ENCODE measurements around the gene CD247.
A peak's percentile ranks its signal among the peaks of the same experiment; 100 is the strongest.

CD247 gene

DNA sequence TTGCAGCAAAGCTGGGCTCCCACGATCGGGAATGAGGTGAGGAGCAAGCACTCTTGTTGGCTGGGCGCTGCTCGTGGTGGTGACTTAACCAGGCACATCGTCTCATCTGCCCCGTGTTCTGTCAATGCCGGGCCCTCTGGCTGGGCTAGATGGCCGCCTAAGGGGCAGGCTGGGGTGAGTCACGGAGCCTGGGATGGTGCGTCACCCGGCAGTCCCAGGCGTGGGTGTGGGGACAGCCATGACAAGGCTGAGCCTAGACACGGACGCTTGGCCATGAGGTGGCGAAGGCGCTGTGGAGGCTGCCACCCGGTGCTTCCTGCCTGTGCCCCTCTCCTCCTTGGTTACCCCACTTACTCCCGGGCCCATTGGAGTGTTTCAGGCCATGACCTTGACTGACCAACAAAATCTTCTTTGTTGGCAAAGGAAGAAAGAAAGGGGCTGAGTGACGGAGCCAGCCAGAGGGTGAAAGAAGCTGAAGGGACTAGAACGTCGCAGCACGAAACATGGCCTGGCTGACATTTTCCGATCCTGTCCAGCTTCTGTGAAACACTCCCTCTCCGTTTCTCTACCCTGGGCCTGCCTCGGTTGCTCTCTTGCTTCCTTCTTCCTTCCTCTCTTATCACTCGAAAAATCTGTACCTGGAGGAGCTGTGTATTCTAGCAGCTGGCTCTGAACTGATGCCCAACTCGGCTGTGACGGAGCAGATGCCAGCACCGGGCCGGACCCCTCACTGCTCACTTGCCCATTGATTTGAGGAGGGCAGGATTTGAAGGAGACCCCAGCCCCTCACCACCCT, 596 bp downstream of the CD247 start:
- no peak overlapping the region for H3K4me3 ChIP-seq (ENCODE audit: low read length)
- TF ChIP-seq, protein P1, sequence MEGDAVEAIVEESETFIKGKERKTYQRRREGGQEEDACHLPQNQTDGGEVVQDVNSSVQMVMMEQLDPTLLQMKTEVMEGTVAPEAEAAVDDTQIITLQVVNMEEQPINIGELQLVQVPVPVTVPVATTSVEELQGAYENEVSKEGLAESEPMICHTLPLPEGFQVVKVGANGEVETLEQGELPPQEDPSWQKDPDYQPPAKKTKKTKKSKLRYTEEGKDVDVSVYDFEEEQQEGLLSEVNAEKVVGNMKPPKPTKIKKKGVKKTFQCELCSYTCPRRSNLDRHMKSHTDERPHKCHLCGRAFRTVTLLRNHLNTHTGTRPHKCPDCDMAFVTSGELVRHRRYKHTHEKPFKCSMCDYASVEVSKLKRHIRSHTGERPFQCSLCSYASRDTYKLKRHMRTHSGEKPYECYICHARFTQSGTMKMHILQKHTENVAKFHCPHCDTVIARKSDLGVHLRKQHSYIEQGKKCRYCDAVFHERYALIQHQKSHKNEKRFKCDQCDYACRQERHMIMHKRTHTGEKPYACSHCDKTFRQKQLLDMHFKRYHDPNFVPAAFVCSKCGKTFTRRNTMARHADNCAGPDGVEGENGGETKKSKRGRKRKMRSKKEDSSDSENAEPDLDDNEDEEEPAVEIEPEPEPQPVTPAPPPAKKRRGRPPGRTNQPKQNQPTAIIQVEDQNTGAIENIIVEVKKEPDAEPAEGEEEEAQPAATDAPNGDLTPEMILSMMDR (IDR thresholded peaks at IDR 0.05; ENCODE audit: insufficient read depth, low read depth, low read length, missing control alignments), result no peak
- DNase-seq (ENCODE audit: low read depth), result peak; percentile 15

DNA sequence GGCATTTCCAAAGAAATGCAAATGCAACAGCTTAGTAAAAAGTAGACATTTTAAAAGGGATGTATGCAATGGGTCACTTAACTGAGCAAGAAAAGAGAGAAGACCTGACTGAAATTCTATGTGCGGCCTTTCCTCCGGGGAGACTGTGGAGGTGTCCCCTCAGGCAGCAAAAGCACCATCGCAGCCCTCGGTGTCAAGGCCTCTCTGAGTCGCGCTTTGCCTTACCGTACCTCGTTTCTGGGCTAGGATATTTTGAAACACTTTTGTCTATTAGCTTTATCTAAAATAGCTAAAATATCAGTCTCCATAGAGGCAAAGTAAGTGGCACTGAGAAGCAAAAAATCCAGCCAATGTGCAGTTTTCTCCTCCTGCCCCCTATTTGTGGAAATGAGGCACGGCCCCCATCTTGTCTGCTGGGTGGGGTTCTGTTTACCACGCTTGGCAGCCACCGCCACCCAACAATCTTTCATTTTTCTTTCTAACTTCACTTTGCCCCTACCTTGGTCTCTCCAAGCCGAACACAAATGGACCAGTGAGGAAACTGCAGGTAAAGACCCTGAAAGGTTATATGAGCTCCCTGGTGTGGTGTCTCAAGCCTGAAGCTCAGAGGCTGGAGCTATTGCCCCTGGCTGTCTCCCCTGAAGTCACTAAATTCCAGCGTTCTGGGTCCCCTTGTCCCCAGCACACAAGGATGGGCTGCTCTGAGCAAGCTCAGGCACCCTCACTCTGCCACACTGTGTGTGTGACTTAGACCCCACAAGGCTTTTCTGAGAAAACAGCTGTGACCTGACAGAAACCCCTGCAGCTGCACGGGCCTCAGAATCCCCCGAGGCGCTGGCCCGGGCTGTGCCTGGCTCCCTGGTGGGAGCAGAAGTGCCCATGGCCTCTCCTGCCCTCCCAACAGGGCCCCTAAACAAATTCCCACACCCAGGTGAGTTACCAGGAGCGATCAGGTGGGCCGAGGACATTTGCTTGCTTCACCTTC, 1.6 kb downstream of the CD247 start:
- TF ChIP-seq, protein P1 (IDR thresholded peaks at IDR 0.05; ENCODE audit: insufficient read depth, low read depth, low read length, missing control alignments), result no peak
- no peak for DNase-seq (ENCODE audit: low read depth)
- no peak overlapping the region for H3K4me3 ChIP-seq (ENCODE audit: low read length)

DNA sequence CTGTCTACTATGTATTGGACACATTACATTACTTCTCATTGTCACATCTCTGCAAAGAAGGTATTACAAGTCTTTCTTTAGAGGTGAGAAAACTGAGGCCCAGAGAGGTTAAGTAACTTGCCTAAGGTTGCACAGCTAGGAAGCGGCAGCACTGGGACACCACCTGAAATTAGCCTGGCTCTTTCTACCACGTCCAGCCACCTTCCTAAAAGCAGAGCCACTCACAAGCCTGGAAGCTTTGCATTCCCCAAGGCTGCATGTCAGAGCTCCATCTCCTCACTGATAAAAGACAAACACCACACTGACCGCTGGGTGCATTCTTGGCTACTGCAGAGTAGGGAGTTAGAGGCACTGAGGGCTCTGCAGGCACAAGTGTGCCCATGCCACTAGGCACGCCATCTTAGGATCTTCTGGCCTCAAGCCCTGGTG, 2.4 kb downstream of the CD247 start:
- TF ChIP-seq, protein P1 (IDR thresholded peaks at IDR 0.05; ENCODE audit: insufficient read depth, low read depth, low read length, missing control alignments), result no peak
- H3K4me3 ChIP-seq (ENCODE audit: low read length), result no peak overlapping the region
- no peak for DNase-seq (ENCODE audit: low read depth)

DNA sequence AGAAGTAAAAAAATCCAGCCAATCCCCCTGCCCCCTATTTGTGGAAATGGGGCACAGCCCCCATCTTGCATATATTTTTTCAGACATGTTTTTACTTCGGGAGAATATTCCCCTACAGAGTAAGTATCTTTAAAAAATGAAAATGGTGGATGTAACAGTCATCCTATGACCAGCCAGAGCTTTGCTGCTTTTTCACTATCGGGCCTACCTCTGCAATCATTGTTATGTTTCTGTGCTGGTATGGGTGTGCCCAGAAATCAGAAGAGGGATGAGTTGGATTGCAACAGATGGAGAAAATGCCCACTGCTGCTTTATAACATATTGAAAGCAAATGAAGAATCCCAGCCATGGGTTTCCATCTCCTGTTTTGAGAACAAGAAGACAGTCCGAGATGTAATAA, 2.9 kb downstream of the CD247 start:
- DNase-seq (ENCODE audit: low read depth), result no peak
- no peak overlapping the region for H3K4me3 ChIP-seq (ENCODE audit: low read length)
- TF ChIP-seq, protein P1 (IDR thresholded peaks at IDR 0.05; ENCODE audit: insufficient read depth, low read depth, low read length, missing control alignments), result no peak

DNA sequence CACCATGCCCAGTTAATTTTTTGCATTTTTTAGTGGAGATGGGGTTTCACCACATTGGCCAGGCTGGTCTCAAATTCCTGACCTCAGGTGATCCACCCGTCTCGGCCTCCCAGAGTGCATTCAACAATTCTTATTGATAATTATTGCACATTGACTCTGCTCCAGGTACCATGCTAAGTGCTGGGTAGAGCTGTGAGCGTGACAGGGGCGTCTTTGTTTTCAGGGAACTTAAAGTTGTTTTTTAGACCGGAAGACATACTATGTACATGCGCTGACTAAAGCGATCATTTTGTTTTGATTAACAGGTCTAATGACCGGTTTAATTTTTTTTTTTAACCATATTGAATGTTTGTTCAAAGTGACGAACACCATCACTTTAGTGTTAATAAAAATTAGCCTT, 4.0 kb downstream of the CD247 start:
- TF ChIP-seq, protein P1 (IDR thresholded peaks at IDR 0.05; ENCODE audit: insufficient read depth, low read depth, low read length, missing control alignments), result no peak
- DNase-seq (ENCODE audit: low read depth), result no peak
- no peak overlapping the region for H3K4me3 ChIP-seq (ENCODE audit: low read length)

DNA sequence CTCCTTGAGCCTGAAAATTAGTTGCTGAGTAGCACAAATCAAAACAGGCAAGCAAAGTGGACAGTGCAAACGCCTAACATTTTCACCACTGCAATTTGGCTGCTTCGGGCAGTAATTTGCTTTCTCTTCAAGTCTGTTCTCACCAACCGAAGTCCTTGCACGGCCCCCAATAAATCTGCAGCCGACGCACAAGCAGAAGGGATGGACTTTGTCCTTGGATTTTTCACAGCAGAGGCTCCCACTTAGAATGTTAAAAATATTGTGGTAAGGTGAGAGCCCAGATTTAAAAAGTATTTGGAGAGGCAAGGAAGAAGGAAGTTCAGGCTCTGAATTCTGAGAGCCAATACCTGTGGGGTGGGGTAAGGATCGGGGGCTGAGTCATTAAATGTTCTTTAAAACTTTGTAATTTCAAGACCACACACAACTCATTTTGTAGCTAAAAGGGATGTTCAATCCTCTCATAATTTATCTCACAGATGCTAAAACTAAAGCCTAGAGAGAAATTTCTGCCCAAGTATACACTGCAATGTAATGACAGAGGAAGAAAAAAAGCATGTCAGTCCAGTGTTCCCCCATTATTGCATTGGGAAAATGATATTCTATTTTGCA, 6.2 kb downstream of the CD247 start:
- H3K4me3 ChIP-seq (ENCODE audit: low read length), result no peak overlapping the region
- TF ChIP-seq, protein P1 (IDR thresholded peaks at IDR 0.05; ENCODE audit: insufficient read depth, low read depth, low read length, missing control alignments), result no peak
- DNase-seq (ENCODE audit: low read depth), result no peak
